Ishikawa (cell line): ENCODE results near the gene RASL12.

Experiments
- CEBPB ChIP-seq: IDR thresholded peaks from 2 replicates; pipeline ENCODE4 v1.6.1; 2012
- CREB1 ChIP-seq: IDR thresholded peaks from 2 replicates; pipeline ENCODE4 v1.6.1; 2012; ENCODE audit warnings: low read depth
- EGR1 ChIP-seq: IDR thresholded peaks from 2 replicates; pipeline ENCODE4 v1.6.1; 2012
- EP300 ChIP-seq: IDR thresholded peaks from 2 replicates; pipeline ENCODE4 v1.6.1; 2012; ENCODE audit warnings: borderline replicate concordance
- FOXM1 ChIP-seq: IDR thresholded peaks from 2 replicates; pipeline ENCODE4 v1.6.1; 2012; ENCODE audit warnings: low read depth, borderline replicate concordance
- NFIC ChIP-seq: IDR thresholded peaks from 2 replicates; pipeline ENCODE4 v1.6.1; 2012
- RAD21 ChIP-seq: IDR thresholded peaks from 2 replicates; pipeline ENCODE4 v1.6.1; 2012; ENCODE audit warnings: low read depth
- TAF1 ChIP-seq: IDR thresholded peaks from 2 replicates; pipeline ENCODE4 v1.6.1; 2012; ENCODE audit warnings: low read depth, mild to moderate bottlenecking
- TCF12 ChIP-seq: IDR thresholded peaks from 2 replicates; pipeline ENCODE4 v1.6.1; 2012; ENCODE audit warnings: low read depth
- TEAD4 ChIP-seq: IDR thresholded peaks from 2 replicates; pipeline ENCODE4 v1.6.1; 2012
- YY1 ChIP-seq: IDR thresholded peaks from 2 replicates; pipeline ENCODE4 v1.6.1; 2012; ENCODE audit warnings: low read depth
- ZBTB7A ChIP-seq: IDR thresholded peaks from 2 replicates; pipeline ENCODE4 v1.6.1; 2012; ENCODE audit warnings: low read depth
- TF ChIP-seq, protein P1 (sequence below): IDR thresholded peaks from 2 replicates; pipeline ENCODE4 v1.6.1; 2012
- TF ChIP-seq, protein P2 (sequence below): IDR thresholded peaks from 2 replicates; pipeline ENCODE4 v1.6.1; 2012; ENCODE audit warnings: low read depth, mild to moderate bottlenecking
- TF ChIP-seq, protein P3 (sequence below): IDR thresholded peaks from 2 replicates; pipeline ENCODE4 v1.6.1; 2012

The RASL12 gene

DNA sequence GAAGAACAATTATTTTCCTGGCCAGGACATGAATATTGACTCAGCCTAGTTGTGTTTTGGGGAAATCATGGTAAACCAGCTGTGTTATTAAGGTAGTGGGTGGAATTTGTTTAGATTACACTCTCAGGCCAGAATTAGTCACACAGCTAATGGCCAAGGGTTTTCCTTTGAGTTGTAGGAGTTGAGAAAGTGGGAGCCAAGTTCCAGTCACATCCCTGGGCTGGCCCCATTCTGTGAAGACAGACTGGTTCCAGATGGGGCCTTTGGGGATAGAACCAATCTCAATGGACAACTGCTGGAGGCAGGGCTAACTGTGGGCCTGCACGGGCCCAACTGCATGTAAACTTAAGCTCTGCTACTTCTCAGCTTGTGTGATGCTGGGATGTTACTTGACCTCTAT lies 1.4 kb upstream of the RASL12 start:
- TF ChIP-seq, protein P1, sequence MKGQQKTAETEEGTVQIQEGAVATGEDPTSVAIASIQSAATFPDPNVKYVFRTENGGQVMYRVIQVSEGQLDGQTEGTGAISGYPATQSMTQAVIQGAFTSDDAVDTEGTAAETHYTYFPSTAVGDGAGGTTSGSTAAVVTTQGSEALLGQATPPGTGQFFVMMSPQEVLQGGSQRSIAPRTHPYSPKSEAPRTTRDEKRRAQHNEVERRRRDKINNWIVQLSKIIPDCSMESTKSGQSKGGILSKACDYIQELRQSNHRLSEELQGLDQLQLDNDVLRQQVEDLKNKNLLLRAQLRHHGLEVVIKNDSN: no peak
- no peak for TF ChIP-seq CEBPB
- TF ChIP-seq NFIC: no peak
- TF ChIP-seq, protein P2, sequence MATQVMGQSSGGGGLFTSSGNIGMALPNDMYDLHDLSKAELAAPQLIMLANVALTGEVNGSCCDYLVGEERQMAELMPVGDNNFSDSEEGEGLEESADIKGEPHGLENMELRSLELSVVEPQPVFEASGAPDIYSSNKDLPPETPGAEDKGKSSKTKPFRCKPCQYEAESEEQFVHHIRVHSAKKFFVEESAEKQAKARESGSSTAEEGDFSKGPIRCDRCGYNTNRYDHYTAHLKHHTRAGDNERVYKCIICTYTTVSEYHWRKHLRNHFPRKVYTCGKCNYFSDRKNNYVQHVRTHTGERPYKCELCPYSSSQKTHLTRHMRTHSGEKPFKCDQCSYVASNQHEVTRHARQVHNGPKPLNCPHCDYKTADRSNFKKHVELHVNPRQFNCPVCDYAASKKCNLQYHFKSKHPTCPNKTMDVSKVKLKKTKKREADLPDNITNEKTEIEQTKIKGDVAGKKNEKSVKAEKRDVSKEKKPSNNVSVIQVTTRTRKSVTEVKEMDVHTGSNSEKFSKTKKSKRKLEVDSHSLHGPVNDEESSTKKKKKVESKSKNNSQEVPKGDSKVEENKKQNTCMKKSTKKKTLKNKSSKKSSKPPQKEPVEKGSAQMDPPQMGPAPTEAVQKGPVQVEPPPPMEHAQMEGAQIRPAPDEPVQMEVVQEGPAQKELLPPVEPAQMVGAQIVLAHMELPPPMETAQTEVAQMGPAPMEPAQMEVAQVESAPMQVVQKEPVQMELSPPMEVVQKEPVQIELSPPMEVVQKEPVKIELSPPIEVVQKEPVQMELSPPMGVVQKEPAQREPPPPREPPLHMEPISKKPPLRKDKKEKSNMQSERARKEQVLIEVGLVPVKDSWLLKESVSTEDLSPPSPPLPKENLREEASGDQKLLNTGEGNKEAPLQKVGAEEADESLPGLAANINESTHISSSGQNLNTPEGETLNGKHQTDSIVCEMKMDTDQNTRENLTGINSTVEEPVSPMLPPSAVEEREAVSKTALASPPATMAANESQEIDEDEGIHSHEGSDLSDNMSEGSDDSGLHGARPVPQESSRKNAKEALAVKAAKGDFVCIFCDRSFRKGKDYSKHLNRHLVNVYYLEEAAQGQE: no peak
- no peak for TF ChIP-seq CREB1
- no peak for TF ChIP-seq YY1
- TF ChIP-seq TCF12: no peak
- no peak for TF ChIP-seq RAD21
- TF ChIP-seq TEAD4: no peak
- TF ChIP-seq EGR1: no peak
- TF ChIP-seq, protein P3, sequence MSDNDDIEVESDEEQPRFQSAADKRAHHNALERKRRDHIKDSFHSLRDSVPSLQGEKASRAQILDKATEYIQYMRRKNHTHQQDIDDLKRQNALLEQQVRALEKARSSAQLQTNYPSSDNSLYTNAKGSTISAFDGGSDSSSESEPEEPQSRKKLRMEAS: no peak
- no peak for TF ChIP-seq TAF1
- TF ChIP-seq FOXM1: no peak
- TF ChIP-seq ZBTB7A: no peak
- TF ChIP-seq EP300: no peak

DNA sequence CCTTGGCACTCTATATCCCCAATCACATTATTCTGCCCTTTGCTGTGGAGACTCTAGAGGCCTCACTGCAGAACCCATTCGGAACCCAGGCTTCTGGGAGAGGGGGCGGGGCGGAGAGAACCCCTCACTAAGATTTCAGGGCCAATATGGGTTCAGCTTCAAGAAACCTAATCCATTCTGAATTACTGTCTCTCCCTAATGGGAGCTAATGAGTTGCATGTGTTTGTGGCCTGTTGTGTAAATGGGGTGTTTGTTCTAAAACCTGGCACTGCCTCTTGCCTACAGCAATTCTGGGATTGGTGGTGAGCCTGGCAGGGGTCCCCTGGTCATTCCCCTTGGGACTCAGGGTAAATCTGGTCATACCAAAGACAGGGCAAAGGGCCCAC lies 605 bp upstream of the RASL12 start:
- TF ChIP-seq, protein P2: no peak
- TF ChIP-seq ZBTB7A: no peak
- no peak for TF ChIP-seq NFIC
- TF ChIP-seq, protein P1: no peak
- TF ChIP-seq FOXM1: no peak
- no peak for TF ChIP-seq EP300
- TF ChIP-seq YY1: no peak
- TF ChIP-seq, protein P3: no peak
- no peak for TF ChIP-seq TEAD4
- TF ChIP-seq CREB1: no peak
- TF ChIP-seq RAD21: no peak
- TF ChIP-seq TCF12: no peak
- no peak for TF ChIP-seq TAF1
- TF ChIP-seq EGR1: no peak
- TF ChIP-seq CEBPB: no peak

DNA sequence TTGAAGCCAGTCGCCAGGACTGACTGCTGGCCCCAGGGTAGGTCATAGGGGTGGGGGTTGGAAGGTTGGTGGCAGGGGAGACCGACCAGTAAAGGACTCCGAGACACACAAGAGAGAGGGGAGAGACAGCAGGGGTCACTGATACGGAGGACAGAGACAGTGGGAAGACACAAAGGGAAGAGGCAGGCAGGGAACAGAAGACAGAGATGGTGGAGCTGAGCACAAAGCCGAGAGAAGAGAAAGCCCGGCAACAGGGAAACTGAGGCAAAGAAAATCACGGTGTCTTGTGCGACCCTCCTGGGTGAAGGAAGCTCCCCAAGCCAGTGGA lies 510 bp downstream of the RASL12 start:
- TF ChIP-seq EP300 (no peak), TAF1 (no peak), FOXM1 (no peak), YY1 (no peak), TCF12 (no peak), ZBTB7A (no peak), CEBPB (no peak), TEAD4 (no peak), EGR1 (no peak), NFIC (no peak), CREB1 (no peak), RAD21 (no peak)
- TF ChIP-seq, protein P3: no peak
- TF ChIP-seq, protein P2: no peak
- TF ChIP-seq, protein P1: no peak

DNA sequence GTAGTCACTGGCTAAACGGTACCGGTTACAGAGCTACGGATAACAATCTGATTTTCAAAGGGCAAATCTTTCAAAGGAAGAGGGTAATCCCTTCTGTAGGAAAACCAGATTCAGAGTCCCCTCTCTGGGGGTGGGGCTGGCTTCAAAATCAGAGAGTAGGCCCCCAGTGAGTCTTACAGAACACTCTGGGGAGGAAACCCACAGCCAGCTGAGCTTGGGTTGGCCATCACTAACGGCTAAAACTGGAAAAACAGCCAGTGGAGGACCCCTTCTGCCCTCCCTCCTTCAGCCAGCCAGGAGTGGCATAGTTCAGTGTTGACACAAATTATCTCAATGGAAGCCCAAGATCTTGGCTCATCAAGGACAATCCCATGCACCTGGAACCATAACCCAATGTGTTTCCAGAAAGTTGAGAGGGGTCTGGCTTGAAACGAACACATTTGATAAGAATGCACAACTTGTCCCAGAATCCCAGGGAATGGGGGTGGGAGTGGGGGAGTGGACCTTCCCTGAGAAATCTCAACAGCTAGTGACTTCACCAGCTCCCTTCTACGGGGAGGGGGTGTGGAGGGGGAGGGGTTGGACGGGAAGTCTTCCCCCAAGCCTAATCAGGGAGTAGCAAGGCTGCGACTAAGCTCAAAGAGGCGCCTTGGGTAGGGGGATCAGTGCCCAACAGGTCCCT lies 1.0 kb downstream of the RASL12 start:
- TF ChIP-seq NFIC: no peak
- TF ChIP-seq CEBPB: no peak
- TF ChIP-seq, protein P1: no peak
- no peak for TF ChIP-seq TCF12
- TF ChIP-seq ZBTB7A: no peak
- TF ChIP-seq TEAD4: no peak
